ENCODE results near the gene B4GALT6.

Gene B4GALT6

DNA sequence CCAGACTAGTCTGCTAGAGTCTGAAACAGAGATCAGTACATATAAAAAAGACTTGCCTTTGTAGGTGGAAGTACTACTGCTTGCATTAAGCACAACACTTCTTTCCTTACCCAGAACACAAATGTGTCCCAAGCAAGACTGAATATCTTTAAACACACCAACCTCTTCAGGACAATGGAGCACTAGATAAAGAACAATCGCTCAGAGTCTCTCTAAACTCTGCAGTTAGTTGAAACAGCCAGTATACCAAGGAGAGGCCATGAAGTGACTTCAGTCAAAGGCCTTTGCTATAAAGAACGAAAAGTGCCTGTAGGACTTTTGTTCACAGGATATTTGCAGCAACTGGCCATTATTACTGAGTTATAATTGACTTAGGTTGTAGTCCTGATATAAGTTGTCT, 9.9 kb upstream of the B4GALT6 start:
- in situ Hi-C loops (cut with MboI; ENCODE audit: low sequenced_read_pairs): no loop called here

- in situ Hi-C loops (cut with MboI; ENCODE audit: low sequenced_read_pairs): no loop called here
These were observed 4.2 kb upstream of the B4GALT6 start for GRCh38 chr18:31688606-31689005.

- in situ Hi-C loops (cut with MboI; ENCODE audit: low sequenced_read_pairs): no loop called here
These were observed 2.9 kb upstream of the B4GALT6 start for GRCh38 chr18:31686986-31687928.

GRCh38 chr18:31686572-31686971, 2.2 kb upstream of the B4GALT6 start:
- in situ Hi-C loops (cut with MboI; ENCODE audit: low sequenced_read_pairs): no loop called here

GRCh38 chr18:31685097-31686082, 1.0 kb upstream of the B4GALT6 start:
- in situ Hi-C loops (cut with MboI; ENCODE audit: low sequenced_read_pairs): no loop called here

- in situ Hi-C loops (cut with MboI; ENCODE audit: low sequenced_read_pairs): no loop called here
These were observed 458 bp downstream of the B4GALT6 start for GRCh38 chr18:31683968-31684278.

DNA sequence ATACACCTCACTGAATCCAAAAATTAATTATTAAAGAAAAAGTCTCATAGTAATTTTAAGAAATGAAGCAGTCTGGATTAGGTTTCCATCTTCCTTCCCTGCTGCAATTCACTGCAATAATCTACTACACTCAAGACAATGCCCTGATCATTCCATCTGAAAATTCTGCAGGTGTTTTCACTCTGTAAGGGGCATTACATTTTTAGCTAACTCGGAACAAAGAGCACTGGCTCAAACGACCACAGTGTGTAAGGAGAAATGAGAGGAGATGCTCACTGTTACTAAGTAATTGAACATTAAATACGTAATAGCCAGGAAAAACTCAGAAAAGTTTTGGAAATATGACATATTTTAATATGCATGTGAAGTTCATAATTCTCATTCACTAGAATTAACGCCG, 1.3 kb downstream of the B4GALT6 start:
- in situ Hi-C loops (cut with MboI; ENCODE audit: low sequenced_read_pairs): no loop called here

GRCh38 chr18:31680831-31681568, 3.4 kb downstream of the B4GALT6 start:
- in situ Hi-C loops (cut with MboI; ENCODE audit: low sequenced_read_pairs): no loop called here

DNA sequence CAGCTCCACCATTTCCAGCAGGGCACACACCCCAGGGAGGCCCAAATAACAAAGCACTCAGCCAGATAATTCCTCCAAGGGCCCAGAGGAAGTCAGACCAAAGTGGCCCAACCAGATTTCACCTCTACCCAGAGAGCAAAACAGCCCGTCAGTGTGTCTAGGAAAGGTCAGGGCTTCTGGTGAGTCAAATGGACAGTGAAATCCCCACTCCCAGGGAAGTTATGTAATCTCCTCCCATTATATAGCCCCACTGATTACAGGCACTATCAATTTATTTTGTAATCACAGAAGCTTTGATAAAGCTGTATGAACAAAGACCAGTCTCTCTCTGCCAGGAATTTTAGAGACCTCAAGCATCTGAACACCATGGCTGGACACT, 4.0 kb downstream of the B4GALT6 start:
- in situ Hi-C loops (cut with MboI; ENCODE audit: low sequenced_read_pairs): no loop called here

DNA sequence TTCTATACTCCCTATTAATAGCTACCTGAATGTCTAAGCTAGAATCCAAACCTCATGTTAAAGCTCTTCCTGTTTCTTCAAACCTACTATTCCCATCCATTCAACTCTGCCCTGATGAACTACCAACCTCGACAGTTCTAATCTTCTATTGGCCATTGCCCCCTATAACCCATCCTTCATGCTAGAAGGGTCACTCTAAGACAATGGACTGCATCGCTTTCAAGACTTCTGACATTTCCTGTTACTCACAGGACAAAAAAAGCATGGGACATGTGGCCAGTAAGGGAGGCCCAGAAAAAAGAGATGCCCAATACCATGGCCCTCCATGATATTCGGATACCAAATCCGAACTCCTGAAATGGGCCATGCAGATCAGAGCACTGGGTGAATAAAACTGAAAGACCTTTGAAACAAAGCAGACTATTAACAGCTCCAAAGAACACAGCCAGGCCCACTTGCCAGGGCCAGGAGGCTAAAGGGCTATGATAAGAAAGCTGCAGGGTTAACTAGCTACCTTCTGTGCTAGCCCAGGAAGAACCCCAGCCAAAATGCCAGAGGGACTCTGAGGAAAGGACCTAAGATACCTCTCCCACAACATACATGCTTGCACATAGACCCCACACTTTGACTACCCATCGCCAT, 4.5 kb downstream of the B4GALT6 start:
- in situ Hi-C loops (cut with MboI; ENCODE audit: low sequenced_read_pairs): no loop called here

- in situ Hi-C loops (cut with MboI; ENCODE audit: low sequenced_read_pairs): no loop called here
These were observed 5.1 kb downstream of the B4GALT6 start for GRCh38 chr18:31679133-31679742.

- in situ Hi-C loops (cut with MboI; ENCODE audit: low sequenced_read_pairs): no loop called here
These were observed 6.0 kb downstream of the B4GALT6 start for GRCh38 chr18:31678425-31678824.

DNA sequence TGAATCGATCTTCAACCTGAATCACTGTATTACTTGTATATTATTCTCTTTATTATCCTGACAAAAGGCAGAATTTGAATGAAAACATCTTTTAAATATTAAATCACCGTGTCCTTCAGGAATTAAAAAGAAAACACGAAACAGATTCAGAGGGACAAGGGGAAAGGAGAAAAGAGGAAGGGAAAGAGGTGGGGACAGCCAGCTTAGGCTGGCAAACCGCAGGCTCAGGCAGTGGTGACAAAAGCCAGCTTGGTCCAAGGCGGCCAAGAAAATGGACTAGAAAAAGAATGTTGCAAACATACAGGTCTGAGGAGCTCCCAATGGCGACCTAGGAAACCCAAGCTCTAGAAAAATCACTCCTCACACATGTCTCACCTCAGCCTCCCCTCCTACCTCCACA, 6.8 kb downstream of the B4GALT6 start:
- in situ Hi-C loops (cut with MboI; ENCODE audit: low sequenced_read_pairs): no loop called here

GRCh38 chr18:31675404-31675803, 9.0 kb downstream of the B4GALT6 start:
- in situ Hi-C loops (cut with MboI; ENCODE audit: low sequenced_read_pairs): no loop called here

GRCh38 chr18:31672628-31673135, 11.7 kb downstream of the B4GALT6 start:
- in situ Hi-C loops (cut with MboI; ENCODE audit: low sequenced_read_pairs): no loop called here

DNA sequence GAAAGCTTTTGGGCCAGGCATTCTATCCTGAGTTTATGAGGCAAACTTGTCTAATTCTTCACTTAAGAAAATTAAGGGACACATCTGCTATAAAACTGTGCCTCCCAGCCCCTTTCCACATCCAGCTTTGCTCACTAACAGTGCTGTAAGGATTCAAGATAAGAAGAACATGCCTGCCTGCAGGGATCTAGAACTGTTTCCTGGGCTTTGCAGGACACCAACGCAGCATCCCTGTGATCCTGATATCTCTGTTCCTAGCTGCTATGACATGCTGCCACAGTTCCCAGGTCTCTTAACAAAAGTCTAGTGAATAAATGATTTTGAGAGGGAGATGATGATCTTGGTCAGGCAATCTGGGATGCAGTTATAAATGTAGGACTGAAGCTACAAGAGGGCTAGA, 12.4 kb downstream of the B4GALT6 start:
- in situ Hi-C loops (cut with MboI; ENCODE audit: low sequenced_read_pairs): no loop called here

- in situ Hi-C loops (cut with MboI; ENCODE audit: low sequenced_read_pairs): no loop called here
These were observed 14.8 kb downstream of the B4GALT6 start for GRCh38 chr18:31669541-31669940.

DNA sequence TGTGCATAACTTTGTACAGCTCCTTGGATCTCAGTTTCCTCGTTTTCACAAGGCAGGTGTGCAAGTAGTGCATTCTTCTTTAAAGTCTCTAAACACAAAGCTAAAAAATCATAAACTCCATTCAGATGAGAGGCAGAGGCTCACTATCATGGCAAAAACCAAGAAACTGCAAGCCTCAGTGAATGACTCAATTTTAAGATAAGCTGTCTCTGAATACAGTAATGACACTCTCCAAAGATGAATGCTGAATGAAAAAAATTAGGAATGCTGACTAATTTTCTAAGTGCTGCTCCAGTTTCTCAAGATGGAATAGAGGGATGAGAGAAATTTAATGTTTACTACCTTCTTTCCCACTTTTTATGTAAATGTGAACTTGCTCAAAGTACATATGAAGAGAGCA, 17.2 kb downstream of the B4GALT6 start:
- in situ Hi-C loops (cut with MboI; ENCODE audit: low sequenced_read_pairs): no loop called here

- in situ Hi-C loops (cut with MboI; ENCODE audit: low sequenced_read_pairs): no loop called here
These were observed 18.3 kb downstream of the B4GALT6 start for GRCh38 chr18:31666055-31666454.

DNA sequence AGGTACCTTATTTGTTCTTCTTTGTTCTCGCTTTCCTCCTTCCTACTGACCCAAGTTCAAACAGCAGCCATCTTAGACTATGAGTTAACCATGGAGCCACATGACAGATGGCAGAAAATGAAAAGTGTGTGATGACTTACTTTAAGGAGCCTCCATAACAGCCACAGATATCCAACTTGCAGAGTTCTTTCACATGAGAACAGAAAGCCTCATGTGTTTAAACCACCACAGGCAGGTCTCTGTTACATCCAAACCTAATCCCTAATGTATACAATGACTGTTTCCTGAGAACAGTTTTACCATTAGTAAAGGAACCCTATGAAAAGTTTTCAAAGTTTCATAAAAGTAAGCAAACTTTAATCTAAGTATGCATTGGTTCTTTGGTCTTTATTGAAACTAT, 20.3 kb downstream of the B4GALT6 start:
- in situ Hi-C loops (cut with MboI; ENCODE audit: low sequenced_read_pairs): no loop called here
